Endodermal cell (in vitro differentiated cells): ENCODE data around the gene ATL3. TPM values are rescaled to one million over a fixed set of nuclear protein-coding genes. Genes with fewer than 3 reads are reported as not detected.
"Not testable (repeated sequence)": the region's sequence is repeated elsewhere in the genome, so short reads cannot be mapped to it uniquely, and the experiment has no call there.

ENCODE experiments used
- DNase-seq: peaks from one replicate; pipeline ENCODE4 v3.0.0-alpha.2; 2017
- H3K27ac ChIP-seq: 2 replicates; pipeline ENCODE4 v1.5.1; 2013; ENCODE audit warnings: mild to moderate bottlenecking, low read depth, low read length, moderate library complexity
- H3K27me3 ChIP-seq: 2 replicates; pipeline ENCODE4 v1.6.1; 2013; ENCODE audit warnings: mild to moderate bottlenecking, low read length, moderate library complexity; ENCODE audit not compliant: insufficient read depth, control insufficient read depth, poor library complexity, severe bottlenecking
- H3K36me3 ChIP-seq: 2 replicates; pipeline ENCODE4 v1.7.0; 2013; ENCODE audit warnings: mild to moderate bottlenecking, low read length, moderate library complexity; ENCODE audit not compliant: control insufficient read depth, insufficient read depth
- H3K4me1 ChIP-seq: one replicate; pipeline ENCODE4 v1.7.0; 2013; ENCODE audit warnings: low read length; ENCODE audit not compliant: control insufficient read depth, insufficient read depth
- H3K4me3 ChIP-seq: 2 replicates; pipeline ENCODE4 v1.5.1; 2013; ENCODE audit warnings: mild to moderate bottlenecking, low read length, moderate library complexity
- H3K9ac ChIP-seq: 2 replicates; pipeline ENCODE4 v1.6.1; 2013; ENCODE audit warnings: mild to moderate bottlenecking, low read length, moderate library complexity; ENCODE audit not compliant: poor library complexity, severe bottlenecking; ENCODE audit errors: extremely low read depth
- H3K9me3 ChIP-seq: 2 replicates; pipeline ENCODE4 v1.6.1; 2013; ENCODE audit warnings: mild to moderate bottlenecking, low read length, moderate library complexity; ENCODE audit not compliant: control insufficient read depth
- H3K27ac Mint-ChIP-seq: 2 replicates; pipeline ENCODE4 v1.8.0; 2020; ENCODE audit warnings: mixed read lengths
- H3K27me3 Mint-ChIP-seq: 2 replicates; pipeline ENCODE4 v1.8.0; 2021; ENCODE audit warnings: mild to moderate bottlenecking, mixed read lengths; ENCODE audit not compliant: insufficient read depth
- H3K36me3 Mint-ChIP-seq: 2 replicates; pipeline ENCODE4 v1.8.0; 2020; ENCODE audit warnings: low read depth, mixed read lengths
- H3K4me1 Mint-ChIP-seq: 2 replicates; pipeline ENCODE4 v1.8.0; 2020; ENCODE audit warnings: mixed read lengths
- H3K4me3 Mint-ChIP-seq: 2 replicates; pipeline ENCODE4 v1.8.0; 2020; ENCODE audit warnings: mild to moderate bottlenecking, moderate library complexity, mixed read lengths
- H3K9me3 Mint-ChIP-seq: 2 replicates; pipeline ENCODE4 v1.8.0; 2020; ENCODE audit warnings: mild to moderate bottlenecking, mixed read lengths
- WGBS, 2 experiments: methylation state at CpG; one replicate each; pipeline versions ENCODE4 v1.1.5 to v1.1.7; 2013; ENCODE audit warnings: missing lambda C conversion rate in 2 of 2, mixed read lengths in 1 of 2; ENCODE audit not compliant: insufficient coverage in 1 of 2, insufficient read length in 1 of 2; 5-methylcytosine and 5-hydroxymethylcytosine counted together
- total RNA-seq, 2 donors: library from RNA; stranded (reverse); fragmentation: NEBNext Ultra II Directional in 1 of 2; extraction: Animal tissue kit (Norgen Biotek cat#: 25700) in 1 of 2; gene quantifications; 2 replicates in 1 of 2; 3 replicates in 1 of 2; pipeline ENCODE4 v1.2.1, GENCODE V29; 2021
- TF ChIP-seq, protein P1 (sequence below): fragments of 200-600 bp; sonication (generic); conservative IDR thresholded peaks from 2 replicates; pipeline ENCODE4 v1.5.0; 2021; ENCODE audit warnings: antibody characterized with exemption, mild to moderate bottlenecking

Gene ATL3
- total RNA-seq, 2 donors from 2014 or later: 33.8 to 38.0 TPM

DNA sequence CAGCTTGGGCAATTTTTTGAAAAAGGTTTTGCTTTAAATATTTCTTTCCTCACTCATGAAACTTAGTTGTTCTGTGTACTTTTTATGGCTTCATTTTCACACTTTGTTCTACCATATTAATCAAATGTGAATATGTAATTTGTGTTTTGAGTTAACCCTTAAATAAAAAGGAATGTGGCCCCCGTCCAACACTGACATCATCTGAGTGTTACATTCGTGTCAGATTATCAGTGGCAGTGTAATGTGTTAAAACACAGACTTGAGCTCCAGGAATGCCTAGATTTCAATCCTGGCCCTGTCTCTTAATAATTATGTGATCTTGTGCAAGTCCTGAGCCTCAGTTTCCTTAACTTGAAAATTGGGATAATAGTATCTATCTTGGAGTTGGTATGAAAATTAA is 15.8 kb upstream of the ATL3 start:
- TF ChIP-seq, protein P1, sequence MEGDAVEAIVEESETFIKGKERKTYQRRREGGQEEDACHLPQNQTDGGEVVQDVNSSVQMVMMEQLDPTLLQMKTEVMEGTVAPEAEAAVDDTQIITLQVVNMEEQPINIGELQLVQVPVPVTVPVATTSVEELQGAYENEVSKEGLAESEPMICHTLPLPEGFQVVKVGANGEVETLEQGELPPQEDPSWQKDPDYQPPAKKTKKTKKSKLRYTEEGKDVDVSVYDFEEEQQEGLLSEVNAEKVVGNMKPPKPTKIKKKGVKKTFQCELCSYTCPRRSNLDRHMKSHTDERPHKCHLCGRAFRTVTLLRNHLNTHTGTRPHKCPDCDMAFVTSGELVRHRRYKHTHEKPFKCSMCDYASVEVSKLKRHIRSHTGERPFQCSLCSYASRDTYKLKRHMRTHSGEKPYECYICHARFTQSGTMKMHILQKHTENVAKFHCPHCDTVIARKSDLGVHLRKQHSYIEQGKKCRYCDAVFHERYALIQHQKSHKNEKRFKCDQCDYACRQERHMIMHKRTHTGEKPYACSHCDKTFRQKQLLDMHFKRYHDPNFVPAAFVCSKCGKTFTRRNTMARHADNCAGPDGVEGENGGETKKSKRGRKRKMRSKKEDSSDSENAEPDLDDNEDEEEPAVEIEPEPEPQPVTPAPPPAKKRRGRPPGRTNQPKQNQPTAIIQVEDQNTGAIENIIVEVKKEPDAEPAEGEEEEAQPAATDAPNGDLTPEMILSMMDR: no peak
- H3K27ac Mint-ChIP-seq: no peak overlapping the region
- 90 to 98% methylated on average over 2 of the region's 2 CpGs for WGBS, 2 experiments
- H3K9me3 Mint-ChIP-seq: no peaks in the 10 kb centered on the region
- no peaks in the 10 kb centered on the region for H3K9me3 ChIP-seq
- no peak overlapping the region for H3K4me3 ChIP-seq
- peaks cover 21% of the 10 kb centered on the region for H3K4me1 Mint-ChIP-seq
- H3K9ac ChIP-seq: no peak overlapping the region
- no peak for DNase-seq
- H3K36me3 ChIP-seq: no peaks in the 10 kb centered on the region
- no peak overlapping the region for H3K4me3 Mint-ChIP-seq
- no peaks in the 10 kb centered on the region for H3K4me1 ChIP-seq
- H3K27ac ChIP-seq: no peak overlapping the region
- no peaks in the 10 kb centered on the region for H3K27me3 Mint-ChIP-seq
- no peaks in the 10 kb centered on the region for H3K27me3 ChIP-seq
- H3K36me3 Mint-ChIP-seq: peaks cover 9% of the 10 kb centered on the region

DNA sequence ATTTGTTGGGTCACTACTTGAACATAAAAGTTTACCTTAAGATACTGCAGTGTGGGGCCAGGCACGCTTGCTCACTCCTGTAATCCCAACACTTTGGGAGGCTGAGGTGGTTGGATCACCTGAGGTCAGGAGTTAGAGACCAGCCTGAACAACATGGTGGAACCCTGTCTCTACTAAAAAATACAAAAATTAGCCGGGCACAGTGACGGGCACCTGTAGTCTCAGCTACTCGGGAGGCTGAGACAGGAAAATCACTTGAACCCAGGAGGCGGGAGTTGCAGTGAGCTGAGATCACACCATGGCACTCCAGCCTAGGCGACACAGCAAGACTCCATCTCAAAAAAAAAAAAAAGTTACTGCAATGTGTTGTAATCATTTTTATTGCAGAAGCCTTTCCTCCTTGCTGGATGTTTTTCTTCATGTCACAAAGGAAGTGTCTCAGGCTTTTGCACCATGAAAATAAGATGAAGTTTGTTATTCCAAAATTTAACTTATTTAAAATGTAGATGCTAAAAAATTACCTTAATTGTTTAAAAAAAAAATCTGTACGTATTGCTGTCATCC is 14.1 kb upstream of the ATL3 start:
- H3K27ac ChIP-seq, H3K27ac Mint-ChIP-seq, H3K9me3 ChIP-seq, H3K27me3 Mint-ChIP-seq, H3K36me3 Mint-ChIP-seq, H3K27me3 ChIP-seq, H3K4me3 ChIP-seq, H3K4me1 ChIP-seq, H3K36me3 ChIP-seq, H3K9me3 Mint-ChIP-seq, H3K9ac ChIP-seq, DNase-seq, H3K4me3 Mint-ChIP-seq: not testable (repeated sequence)
- H3K4me1 Mint-ChIP-seq: peaks cover 26% of the 10 kb centered on the region
- 86 to 97% methylated on average over 5 to 6 of the region's 7 CpGs for WGBS, 2 experiments

DNA sequence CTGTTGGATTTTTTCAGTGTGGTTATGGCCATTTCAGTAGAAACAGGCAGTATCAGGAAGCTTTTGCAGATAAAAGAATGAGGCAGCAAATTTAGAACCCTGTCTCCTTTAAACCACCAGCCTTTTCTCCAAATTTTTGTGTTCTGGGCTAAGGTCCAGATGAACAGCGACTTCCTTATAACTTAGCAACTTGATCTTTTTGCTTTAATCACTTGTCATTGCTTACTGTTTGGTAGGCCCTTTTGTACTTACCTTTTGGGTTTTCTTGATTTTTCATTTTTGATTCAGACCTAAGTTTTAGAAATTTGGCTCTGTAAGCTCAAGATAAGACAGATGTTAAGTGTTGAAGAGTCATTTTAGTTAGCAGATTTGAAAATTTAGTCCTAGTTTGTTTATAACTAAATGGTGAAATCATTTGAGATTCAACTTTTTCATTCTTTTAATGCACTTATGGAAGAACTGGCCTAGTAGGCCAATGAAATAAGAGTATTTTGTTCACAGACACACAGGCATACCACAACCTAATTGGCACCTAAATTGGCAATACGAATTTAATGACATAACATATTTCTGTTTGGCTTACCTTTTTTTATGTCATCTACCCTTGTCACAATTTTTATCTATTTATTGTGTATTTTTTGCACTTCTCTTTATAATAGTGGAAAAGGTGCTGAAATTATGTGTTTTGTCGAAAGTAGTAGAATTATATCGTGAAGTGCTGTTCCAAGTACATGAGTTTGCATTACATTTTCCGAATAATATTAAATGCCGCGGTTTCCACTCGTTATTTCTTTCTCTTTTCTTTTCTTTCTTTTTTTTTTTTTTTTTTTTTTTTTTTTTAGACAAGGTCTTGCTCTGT is 12.2 kb upstream of the ATL3 start:
- Histone ChIP-seq H3K9ac (peak overlapping the region; percentile 65), H3K27ac (no peak overlapping the region), H3K4me1 (peaks cover 3% of the 10 kb centered on the region), H3K36me3 (no peaks in the 10 kb centered on the region), H3K27me3 (no peaks in the 10 kb centered on the region), H3K4me3 (peak overlapping the region; percentile 92), H3K9me3 (no peaks in the 10 kb centered on the region)
- no peaks in the 10 kb centered on the region for H3K27me3 Mint-ChIP-seq
- TF ChIP-seq, protein P1: no peak
- 75 to 83% methylated on average over 2 to 7 of the region's 8 CpGs for WGBS, 2 experiments
- H3K27ac Mint-ChIP-seq: peak overlapping the region; percentile 5
- peak overlapping the region; percentile 84 for H3K4me3 Mint-ChIP-seq
- DNase-seq: no peak
- no peaks in the 10 kb centered on the region for H3K9me3 Mint-ChIP-seq
- peaks cover 19% of the 10 kb centered on the region for H3K4me1 Mint-ChIP-seq
- H3K36me3 Mint-ChIP-seq: peaks cover 8% of the 10 kb centered on the region
